ENCODE data around the gene LAMP1. TPM values are rescaled to one million over a fixed set of nuclear protein-coding genes. Genes with fewer than 3 reads are reported as not detected.

The LAMP1 gene
- total and polyA plus RNA-seq, 2 donors (not counting 1 experiment from before 2014, with no cell fraction given) = 219 to 230 TPM

DNA sequence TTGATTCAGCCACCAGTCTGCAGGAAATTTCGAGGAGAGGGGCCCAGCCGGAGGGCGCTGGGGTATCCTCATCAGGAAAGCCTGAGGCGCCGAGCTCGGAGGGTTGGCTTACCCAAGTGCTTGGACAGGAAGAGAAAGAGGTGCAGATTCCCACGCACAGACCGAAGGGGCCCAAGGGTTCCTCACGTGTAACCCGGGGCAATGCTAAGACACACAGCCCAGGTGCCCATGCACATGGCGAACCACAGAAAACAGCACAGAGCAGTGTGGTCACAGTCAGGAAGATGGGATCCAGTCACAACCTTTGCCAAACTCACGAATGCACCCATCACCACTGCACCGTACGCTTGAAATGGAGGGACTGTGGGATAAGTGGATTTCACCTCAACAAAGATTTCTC is 36.0 kb downstream of the LAMP1 start:
- Histone ChIP-seq H3K9me3 (ENCODE audit: control insufficient read depth, insufficient read depth, low read depth, low read length) (no peaks in the 10 kb centered on the region), H3K9ac (ENCODE audit: insufficient read depth, low read length) (no peak overlapping the region), H3K79me2 (ENCODE audit: control insufficient read depth, insufficient read depth, low read length) (no peaks in the 10 kb centered on the region), H3K27me3 (ENCODE audit: control insufficient read depth, insufficient read depth, low read length) (no peaks in the 10 kb centered on the region), H3K4me2 (ENCODE audit: extremely low read depth, insufficient read depth, low read length) (no peak overlapping the region), H4K20me1 (ENCODE audit: control insufficient read depth, extremely low read depth, insufficient read depth, low read length) (no peaks in the 10 kb centered on the region), H3K4me1 (ENCODE audit: control insufficient read depth, extremely low read depth, insufficient read depth, low read length) (no peaks in the 10 kb centered on the region), H3K27ac (ENCODE audit: insufficient read depth, low read length) (no peak overlapping the region), H3K4me3 (replicated peaks in 1 of 4; ENCODE audit: control extremely low read depth in 1 of 4, insufficient read depth in 1 of 4, low read depth in 3 of 4, low read length in 4 of 4) (no peak overlapping the region), H2AFZ (ENCODE audit: low read length) (no peak overlapping the region), H3K36me3 (ENCODE audit: control insufficient read depth, insufficient read depth, low read length) (no peaks in the 10 kb centered on the region)
- TF ChIP-seq, protein P1, sequence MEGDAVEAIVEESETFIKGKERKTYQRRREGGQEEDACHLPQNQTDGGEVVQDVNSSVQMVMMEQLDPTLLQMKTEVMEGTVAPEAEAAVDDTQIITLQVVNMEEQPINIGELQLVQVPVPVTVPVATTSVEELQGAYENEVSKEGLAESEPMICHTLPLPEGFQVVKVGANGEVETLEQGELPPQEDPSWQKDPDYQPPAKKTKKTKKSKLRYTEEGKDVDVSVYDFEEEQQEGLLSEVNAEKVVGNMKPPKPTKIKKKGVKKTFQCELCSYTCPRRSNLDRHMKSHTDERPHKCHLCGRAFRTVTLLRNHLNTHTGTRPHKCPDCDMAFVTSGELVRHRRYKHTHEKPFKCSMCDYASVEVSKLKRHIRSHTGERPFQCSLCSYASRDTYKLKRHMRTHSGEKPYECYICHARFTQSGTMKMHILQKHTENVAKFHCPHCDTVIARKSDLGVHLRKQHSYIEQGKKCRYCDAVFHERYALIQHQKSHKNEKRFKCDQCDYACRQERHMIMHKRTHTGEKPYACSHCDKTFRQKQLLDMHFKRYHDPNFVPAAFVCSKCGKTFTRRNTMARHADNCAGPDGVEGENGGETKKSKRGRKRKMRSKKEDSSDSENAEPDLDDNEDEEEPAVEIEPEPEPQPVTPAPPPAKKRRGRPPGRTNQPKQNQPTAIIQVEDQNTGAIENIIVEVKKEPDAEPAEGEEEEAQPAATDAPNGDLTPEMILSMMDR (conservative IDR thresholded peaks at IDR 0.05 in 1 of 2, IDR thresholded peaks at IDR 0.05 in 1 of 2; ENCODE audit: low read depth in 1 of 2, low read length in 2 of 2) = no peak
- no peak for TF ChIP-seq EZH2 (IDR thresholded peaks at IDR 0.05; ENCODE audit: low read length, missing control alignments)
- no peak for DNase-seq (ENCODE audit: low read depth in 2 of 2)

DNA sequence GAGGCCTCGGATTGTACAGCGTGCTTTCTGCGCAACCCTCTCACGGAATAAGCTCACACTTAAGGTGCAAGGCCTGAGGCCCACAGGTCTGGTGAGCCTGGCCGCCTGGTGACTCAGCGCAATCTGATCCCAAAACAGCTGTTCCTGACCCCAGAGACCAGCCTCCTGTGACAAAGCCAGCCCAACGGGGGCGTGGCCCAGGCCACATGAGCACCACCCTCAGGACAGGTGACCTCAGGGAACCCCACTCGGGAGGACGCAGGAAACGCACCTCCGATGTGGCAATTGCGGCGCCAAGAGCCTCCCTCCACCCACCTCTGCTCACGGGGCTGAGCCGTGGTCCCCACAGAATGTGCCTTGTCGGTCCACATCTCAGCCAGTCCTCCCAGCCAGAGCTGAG is 40.5 kb downstream of the LAMP1 start:
- H3K4me3 ChIP-seq (replicated peaks in 1 of 4; ENCODE audit: control extremely low read depth in 1 of 4, insufficient read depth in 1 of 4, low read depth in 3 of 4, low read length in 4 of 4) = no peak overlapping the region
- H3K9ac ChIP-seq (ENCODE audit: insufficient read depth, low read length) = no peak overlapping the region
- H3K9me3 ChIP-seq (ENCODE audit: control insufficient read depth, insufficient read depth, low read depth, low read length) = no peaks in the 10 kb centered on the region
- no peak overlapping the region for H3K4me2 ChIP-seq (ENCODE audit: extremely low read depth, insufficient read depth, low read length)
- no peaks in the 10 kb centered on the region for H3K4me1 ChIP-seq (ENCODE audit: control insufficient read depth, extremely low read depth, insufficient read depth, low read length)
- H3K27ac ChIP-seq (ENCODE audit: insufficient read depth, low read length) = no peak overlapping the region
- DNase-seq (ENCODE audit: low read depth in 2 of 2) = no peak
- H3K36me3 ChIP-seq (ENCODE audit: control insufficient read depth, insufficient read depth, low read length) = no peaks in the 10 kb centered on the region
- H3K27me3 ChIP-seq (ENCODE audit: control insufficient read depth, insufficient read depth, low read length) = no peaks in the 10 kb centered on the region
- H2AFZ ChIP-seq (ENCODE audit: low read length) = no peak overlapping the region
- H4K20me1 ChIP-seq (ENCODE audit: control insufficient read depth, extremely low read depth, insufficient read depth, low read length) = no peaks in the 10 kb centered on the region
- TF ChIP-seq, protein P1 (conservative IDR thresholded peaks at IDR 0.05 in 1 of 2, IDR thresholded peaks at IDR 0.05 in 1 of 2; ENCODE audit: low read depth in 1 of 2, low read length in 2 of 2) = no peak
- no peak for TF ChIP-seq EZH2 (IDR thresholded peaks at IDR 0.05; ENCODE audit: low read length, missing control alignments)
- no peaks in the 10 kb centered on the region for H3K79me2 ChIP-seq (ENCODE audit: control insufficient read depth, insufficient read depth, low read length)

DNA sequence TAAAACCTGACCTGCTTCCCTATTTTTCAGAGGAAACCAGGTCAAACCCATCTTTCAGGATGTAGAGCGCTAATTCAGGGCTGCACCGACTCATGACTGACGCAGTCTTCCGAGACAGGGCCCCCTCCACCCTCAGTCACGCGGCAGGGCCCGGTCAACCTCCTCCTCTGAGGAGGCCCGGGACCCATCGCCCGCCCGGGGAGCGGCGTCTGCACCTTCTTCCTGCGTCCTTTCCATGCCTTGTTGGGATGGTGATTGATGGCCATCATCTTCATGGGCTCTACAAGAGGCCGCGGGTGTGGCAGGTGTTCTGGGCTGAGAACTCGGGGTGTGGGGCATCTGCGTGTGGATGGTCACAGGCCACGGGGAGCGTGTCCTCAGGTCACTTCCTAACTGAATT is 40.9 kb downstream of the LAMP1 start:
- TF ChIP-seq, protein P1 (conservative IDR thresholded peaks at IDR 0.05 in 1 of 2, IDR thresholded peaks at IDR 0.05 in 1 of 2; ENCODE audit: low read depth in 1 of 2, low read length in 2 of 2) = no peak
- TF ChIP-seq EZH2 (IDR thresholded peaks at IDR 0.05; ENCODE audit: low read length, missing control alignments) = no peak
- no peak overlapping the region for H3K4me2 ChIP-seq (ENCODE audit: extremely low read depth, insufficient read depth, low read length)
- H3K4me1 ChIP-seq (ENCODE audit: control insufficient read depth, extremely low read depth, insufficient read depth, low read length) = no peaks in the 10 kb centered on the region
- H3K9me3 ChIP-seq (ENCODE audit: control insufficient read depth, insufficient read depth, low read depth, low read length) = no peaks in the 10 kb centered on the region
- no peak overlapping the region for H2AFZ ChIP-seq (ENCODE audit: low read length)
- no peaks in the 10 kb centered on the region for H4K20me1 ChIP-seq (ENCODE audit: control insufficient read depth, extremely low read depth, insufficient read depth, low read length)
- H3K9ac ChIP-seq (ENCODE audit: insufficient read depth, low read length) = no peak overlapping the region
- no peak for DNase-seq (ENCODE audit: low read depth in 2 of 2)
- no peaks in the 10 kb centered on the region for H3K27me3 ChIP-seq (ENCODE audit: control insufficient read depth, insufficient read depth, low read length)
- H3K4me3 ChIP-seq (replicated peaks in 1 of 4; ENCODE audit: control extremely low read depth in 1 of 4, insufficient read depth in 1 of 4, low read depth in 3 of 4, low read length in 4 of 4) = no peak overlapping the region
- H3K27ac ChIP-seq (ENCODE audit: insufficient read depth, low read length) = no peak overlapping the region
- no peaks in the 10 kb centered on the region for H3K79me2 ChIP-seq (ENCODE audit: control insufficient read depth, insufficient read depth, low read length)
- H3K36me3 ChIP-seq (ENCODE audit: control insufficient read depth, insufficient read depth, low read length) = no peaks in the 10 kb centered on the region

Data from fibroblast of lung (primary cell).